GM21367 (cell line): ENCODE data around the gene ADGRL3.
"Not testable (repeated sequence)": the region's sequence is repeated elsewhere in the genome, so short reads cannot be mapped to it uniquely, and the experiment has no call there.

ENCODE experiments used
- ATAC-seq: cut with Tn5 transposase; IDR thresholded peaks from one replicate; pipeline ENCODE4 v1.9.1; 2021; ENCODE audit not compliant: unreplicated experiment

Gene ADGRL3

DNA sequence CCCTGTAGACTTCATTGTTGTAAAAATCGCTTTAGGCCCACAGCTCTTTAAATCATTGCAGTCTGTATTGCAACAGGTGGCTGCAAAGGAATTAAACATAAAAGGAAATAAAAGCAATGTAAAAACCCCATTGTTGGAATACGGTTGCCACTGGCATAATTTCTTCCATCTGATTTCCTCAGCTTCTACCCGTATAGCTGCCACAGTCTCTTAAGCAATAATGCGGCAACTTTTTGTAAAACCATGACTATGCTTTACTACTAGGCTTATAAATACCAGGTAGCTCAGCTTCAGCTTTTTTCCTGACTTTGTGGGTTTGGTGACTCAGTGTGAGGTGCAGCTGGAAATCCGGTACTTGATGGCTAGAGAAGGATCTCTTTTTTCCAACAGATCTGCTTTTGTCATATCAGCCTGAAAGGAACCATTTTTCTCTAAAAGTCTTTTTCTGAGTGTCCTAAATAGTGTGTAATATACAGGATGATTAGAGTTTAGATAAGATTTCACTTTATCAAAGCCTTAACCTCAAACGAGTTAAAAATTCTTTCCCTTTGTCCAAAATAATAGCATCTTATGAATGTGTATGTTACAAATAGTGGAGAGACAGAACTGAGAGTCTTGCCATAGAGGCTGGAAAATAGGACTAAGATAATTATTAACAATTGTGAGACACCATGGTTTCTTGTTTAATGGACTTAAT is 268.0 kb downstream of the ADGRL3 start:
- no peak for ATAC-seq

DNA sequence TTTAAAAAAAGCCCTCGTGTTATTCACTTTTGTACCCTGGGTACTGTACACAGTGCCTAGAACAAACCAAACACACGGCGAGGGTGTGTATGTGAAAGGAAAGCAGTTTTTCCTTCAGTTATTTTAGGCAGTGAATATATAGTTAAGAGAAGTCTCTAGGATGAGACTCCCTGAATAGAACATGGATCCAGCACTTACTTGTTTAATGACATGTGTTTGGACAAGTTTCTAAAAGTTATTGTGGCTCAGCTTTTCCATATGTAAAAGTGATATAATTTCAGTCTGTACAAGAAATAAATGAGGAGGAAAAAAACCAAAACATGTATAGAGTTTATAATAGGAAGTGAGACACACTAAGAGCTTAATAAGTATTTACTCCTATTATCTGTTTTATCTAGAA is 273.2 kb downstream of the ADGRL3 start:
- no peak for ATAC-seq

DNA sequence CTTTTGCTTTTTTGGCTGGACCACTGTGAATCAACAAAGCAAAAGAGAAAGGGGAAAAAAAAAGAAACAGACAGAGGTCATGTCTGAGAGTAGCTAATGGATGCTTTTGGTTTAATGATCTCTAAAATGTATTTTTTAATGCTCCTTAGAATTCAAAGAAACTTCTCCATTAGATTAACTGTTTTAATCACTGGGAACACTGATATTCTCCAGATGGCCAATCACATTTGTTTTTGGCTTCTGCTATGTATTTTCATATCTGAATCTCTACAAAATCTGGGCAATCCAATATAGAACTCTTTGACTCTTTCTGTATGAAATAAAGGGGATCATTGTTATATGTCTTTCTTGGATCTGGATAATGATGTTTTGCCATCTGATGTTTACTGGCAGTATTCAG is 278.2 kb downstream of the ADGRL3 start:
- no peak for ATAC-seq

DNA sequence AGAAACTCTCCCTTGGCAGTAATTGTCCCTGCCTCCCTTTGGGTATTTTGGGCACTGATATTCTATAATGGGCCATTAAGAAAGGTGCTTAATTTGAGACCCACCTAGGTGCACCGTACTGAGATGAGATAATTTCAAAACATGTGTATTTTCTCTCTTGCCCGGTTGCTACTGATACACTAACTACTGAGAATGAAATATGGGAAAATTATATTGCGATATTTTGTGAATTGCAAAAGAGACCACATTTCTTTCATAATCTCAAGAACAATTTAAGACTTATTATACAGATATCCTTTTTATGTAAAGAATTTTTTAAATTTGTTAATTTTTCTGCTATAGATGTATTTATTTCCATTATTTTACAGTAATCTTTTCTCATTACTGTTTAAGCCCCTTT is 284.9 kb downstream of the ADGRL3 start:
- no peak for ATAC-seq

DNA sequence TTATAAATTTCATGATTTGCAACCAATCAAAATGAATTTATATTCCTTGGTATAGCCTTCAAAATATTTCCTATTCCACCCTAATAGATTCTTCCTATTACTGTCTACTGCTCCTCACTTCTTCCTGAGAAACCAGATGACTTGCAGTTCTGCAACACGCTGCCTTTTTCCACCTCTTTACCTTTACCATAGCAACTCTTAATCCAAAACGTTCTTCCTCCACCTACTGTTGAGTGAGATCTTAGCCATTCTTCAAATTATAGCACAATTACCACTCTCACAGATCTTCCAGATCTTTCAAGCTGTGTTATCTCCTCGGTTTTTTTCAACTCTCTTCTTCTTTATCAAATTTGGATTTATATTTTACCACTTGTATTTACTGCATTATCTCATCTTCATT is 289.8 kb downstream of the ADGRL3 start:
- ATAC-seq: no peak

DNA sequence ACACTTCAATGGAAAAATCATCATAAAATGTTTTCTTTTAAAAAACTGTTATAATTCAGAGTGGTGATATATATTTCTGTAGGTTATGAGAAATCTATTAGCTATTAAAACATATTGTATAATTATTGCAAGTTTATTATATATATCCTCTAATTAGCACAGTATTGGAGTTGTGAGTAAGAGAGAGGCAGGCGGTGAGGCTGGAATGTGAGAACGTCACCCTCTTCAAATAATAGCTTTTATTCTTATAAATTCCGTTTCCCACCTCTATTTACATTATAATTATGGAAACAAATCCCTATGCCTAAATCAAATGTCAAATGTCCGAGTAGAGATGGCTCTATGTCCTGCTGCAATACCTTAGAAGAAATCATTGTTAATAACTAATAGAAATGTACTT is 292.9 kb downstream of the ADGRL3 start:
- no peak for ATAC-seq

DNA sequence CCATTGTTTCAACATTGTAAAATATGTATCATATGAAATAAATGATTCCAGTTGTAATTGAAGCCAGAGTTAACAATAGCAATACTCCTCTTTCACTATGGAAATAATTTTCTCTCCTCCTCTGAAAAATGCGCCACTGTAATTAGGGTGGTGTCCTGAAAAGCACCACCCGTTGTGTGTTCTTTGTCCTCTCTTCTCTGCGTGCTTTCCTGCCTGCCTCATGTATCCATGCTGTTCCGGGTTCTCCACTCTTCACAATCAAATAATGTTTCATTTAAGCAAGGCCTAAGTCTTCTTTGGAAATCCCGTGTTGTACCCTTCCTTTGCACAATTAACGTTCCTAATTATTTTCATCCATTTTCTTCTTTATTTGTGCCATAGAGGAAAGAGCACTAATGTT is 293.3 kb downstream of the ADGRL3 start:
- no peak for ATAC-seq

DNA sequence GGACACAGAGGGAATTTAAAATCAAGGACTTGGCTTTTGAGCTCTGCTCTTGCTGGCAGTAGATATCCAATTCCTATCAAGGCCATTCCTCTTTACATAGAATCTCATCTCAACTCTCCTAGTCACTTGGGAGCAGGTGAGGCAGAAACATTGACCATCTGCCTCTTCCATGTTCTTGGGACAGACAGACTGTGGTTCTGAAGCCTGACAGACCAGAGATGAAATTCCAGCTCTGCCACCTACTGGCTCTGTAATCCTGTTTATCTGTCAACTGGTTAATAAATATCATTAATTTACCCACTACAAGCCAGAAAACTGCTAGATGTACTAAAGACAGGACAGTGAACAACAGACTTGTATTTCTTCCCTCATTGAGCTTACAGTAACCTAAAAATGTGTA is 300.8 kb downstream of the ADGRL3 start:
- no peak for ATAC-seq

DNA sequence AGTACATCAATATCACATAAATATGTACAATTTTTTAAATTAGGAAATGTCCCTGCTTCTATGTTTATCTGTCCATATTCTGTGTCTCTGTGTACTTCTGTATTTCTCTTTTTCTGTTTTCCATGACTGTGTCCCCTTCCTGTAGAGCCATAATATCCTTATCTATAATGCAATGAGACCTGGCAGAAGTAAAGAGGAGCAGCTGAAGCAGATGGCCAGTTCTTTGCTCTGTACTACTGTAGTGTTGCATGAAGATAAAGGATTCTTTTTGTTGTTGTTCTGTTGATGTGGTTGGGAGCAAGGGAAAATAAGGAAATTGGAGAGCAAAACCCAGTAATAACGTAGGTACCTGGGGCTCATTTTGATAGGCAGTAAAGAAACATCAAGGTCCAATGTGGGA is 301.7 kb downstream of the ADGRL3 start:
- ATAC-seq: no peak

DNA sequence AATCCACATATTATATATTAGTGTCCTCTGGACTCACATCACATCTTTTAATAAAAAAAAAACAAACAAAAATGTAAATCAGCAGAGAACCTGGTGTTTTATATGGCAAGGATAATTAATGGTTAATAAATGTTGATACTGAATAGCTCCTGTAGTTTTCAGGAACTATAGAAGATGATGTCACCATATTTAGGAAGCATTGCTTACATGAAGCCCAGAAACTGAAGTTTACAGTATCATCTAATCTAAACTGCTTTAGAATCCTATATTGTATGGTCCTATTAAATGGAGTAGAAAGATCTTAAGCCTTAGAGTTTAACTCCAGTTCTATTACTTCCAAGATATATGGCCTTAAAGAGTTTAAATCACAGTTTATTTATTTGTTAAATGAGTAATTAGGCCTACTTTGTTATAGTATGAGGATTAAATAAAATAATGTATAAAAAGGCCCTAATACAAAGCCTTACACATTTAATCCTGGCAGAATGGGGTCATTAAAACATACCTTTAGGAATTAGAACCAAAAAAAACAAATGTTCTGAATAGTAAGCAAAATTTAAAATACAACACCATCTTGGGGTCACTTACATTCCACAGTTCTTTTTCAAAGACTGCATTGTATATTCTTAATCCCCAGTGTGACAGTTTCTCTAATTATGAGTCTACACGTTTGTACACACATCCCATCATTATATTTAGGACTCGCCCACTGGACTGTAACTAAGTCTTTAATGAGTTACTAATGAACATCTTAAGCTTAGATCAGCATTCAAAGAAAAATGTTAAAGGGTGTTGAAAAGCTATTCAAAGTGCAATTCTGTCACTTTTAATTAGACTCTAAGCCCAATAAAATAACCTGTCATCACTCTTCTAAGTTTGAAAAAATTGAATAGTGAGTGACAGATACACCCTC is 305.9 kb downstream of the ADGRL3 start:
- no peak for ATAC-seq

DNA sequence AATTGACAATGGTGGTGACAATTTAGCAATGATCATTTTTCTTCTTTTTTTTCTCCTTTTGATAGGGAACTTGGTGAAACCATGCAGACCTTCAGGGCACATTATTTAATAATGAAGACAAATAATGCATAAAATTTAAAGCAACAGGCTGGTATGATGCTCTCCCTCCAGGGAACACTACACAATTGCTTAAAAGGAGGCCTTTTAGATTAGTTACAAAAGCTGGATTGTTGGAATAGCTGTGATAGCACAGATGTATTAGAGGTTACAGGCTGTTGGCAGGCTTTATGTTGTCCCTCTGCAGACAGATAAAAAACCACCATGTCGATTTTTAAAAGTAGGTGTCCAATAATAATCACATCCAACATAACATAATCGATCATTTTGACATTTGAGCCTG is 307.0 kb downstream of the ADGRL3 start:
- no peak for ATAC-seq

DNA sequence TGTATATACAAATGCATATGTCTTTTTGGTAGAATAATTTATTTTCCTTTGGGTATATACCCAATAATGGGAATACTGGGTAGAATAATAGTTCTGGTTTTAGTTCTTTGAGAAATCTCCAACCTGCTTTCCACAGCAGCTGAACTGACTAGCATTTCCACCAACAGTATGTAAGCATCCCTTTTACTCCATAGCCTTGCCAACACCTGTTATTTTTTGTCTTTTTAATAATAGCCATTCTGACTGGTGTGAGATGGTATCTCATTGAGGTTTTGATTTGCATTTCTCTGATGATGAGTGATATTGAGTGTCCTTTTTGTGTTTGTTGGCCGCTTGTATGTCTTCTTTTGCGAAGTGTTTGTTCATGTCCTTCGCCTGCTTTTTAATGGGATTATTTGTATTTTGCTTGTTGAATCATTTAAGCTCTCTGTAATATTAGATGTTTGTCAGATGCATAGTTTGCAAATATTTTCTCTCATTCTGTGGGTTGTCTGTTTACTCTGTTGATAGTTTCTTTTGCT is 309.7 kb downstream of the ADGRL3 start:
- not testable (repeated sequence) for ATAC-seq

DNA sequence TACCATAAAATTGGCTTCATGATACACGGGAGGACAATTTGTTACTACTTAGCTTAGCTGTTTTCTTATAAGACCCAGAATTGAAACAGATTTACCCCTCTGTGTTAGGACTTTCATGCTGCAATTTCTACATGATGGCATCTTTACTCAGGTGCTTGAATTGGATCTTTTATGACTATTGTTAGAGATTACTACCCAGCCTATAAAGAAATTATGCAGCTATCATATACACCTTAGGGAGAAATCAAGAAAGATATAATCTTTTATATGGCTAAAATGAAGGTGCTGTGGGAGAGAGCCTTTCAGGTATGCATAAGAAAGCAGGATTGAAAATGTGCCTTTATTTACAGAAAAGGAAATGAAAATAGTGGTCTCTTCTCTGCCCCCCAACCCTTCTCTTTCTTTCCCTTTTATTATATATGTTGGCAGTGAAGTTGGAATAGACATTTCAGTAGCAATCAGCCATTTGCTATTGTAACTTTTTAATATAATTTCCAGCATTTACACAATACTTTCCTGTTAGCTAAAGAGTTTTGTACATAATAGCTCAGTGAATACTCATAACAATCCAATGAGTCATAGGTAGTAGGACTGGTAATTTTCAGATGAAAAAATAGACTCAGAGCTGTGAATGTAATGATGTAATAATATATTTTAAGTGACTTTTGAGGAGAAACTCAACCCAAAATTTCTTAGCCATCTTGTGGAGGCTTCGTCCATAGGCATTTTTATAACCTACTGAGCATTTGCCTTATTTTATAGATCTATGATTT is 311.8 kb downstream of the ADGRL3 start:
- no peak for ATAC-seq

DNA sequence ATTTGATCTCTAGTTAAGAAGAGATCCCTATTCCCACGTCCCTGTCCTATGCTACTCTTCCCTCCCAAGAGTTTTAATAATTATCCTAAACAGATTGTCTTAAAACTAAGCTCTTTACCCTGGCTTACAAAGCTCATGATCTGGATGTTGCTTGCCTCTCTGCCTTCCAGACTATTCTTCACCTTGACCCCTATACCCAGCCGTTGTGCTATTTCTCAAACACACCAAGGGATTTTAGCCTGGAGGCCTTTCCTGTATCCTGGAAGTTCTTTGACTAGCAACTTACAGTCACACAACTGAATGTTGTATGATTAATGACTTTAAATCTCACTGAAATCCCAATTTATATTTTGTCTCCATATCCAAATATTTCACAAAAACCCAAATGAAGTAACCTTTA is 314.9 kb downstream of the ADGRL3 start:
- ATAC-seq: no peak

DNA sequence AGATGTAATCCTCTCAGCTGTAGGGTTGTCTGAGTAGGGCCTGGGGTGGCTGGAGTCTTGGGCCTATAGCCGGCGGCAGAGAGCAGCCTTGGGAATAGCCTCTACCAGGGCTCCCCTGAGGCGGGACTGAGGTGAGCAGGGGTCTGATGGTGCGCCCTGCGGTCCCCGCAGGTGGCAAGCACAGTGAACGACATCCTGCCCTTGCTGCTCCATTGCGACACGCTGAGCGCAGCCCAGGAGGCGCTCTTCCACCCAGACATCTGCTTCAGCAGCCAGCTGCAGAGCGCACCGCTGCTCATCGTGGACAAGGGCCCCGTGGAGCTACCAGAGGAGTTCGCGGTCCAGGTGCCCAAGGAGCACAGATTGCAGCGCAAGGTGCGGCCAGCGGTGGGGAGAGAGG is 317.0 kb downstream of the ADGRL3 start:
- ATAC-seq: no peak

DNA sequence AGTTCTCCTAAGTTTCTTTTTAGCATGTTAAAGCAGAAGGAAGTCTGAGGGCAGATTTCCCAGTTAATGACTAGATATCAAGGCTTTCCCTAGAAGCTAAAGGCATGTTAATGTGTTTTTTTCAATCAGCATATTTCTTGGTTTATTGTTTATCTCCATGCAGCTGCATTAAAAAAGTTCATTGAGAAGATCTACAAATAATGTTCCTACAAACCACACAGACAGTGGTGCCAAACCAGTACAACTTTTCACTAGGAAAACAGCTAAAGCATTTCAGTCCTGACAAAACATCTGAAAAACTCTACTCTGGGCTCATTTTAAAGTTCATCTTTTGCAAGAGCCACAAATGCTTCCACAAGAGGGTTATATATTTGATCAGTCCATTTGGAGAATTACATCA is 320.0 kb downstream of the ADGRL3 start:
- no peak for ATAC-seq

DNA sequence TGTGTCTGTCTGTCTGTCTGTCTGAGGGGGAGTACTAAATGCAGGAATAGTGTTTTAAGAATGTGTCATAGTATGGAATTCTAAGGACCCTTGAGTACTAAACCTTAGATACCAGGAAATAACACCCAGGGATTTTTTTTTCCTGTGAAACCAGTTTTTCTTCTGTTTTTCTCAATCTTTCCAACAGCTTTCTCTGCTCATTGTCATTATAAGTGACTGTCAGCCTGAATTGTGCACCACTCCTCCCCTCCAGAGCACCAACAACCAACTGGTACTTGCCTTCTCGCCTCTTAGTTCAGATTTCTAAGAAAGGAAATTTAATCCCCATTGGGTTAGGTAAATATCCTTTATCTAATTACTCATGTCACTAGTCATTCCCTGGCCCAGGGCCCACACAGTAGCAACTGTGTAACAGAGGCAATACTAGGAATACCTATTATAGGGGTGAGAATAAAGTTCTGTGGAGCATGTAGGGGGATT is 320.6 kb downstream of the ADGRL3 start:
- ATAC-seq: no peak

DNA sequence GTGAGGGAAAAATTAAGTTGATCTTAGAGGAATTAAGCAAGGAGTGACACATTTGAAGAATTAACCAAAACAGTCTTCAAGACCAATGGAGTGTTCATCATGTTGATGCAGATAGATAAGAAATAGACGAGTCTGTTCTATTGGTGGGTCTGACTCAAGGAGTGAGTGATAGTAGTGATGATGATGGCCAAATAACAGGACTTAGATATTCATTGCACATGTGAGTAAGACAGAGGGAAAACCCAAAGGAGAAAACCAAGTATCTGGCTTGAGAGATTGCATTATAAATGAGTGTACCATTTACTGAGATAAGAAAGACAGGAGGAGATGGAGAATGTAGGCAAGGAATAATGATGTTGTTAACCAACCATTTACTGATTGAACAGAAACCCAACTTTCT is 321.3 kb downstream of the ADGRL3 start:
- ATAC-seq: no peak

DNA sequence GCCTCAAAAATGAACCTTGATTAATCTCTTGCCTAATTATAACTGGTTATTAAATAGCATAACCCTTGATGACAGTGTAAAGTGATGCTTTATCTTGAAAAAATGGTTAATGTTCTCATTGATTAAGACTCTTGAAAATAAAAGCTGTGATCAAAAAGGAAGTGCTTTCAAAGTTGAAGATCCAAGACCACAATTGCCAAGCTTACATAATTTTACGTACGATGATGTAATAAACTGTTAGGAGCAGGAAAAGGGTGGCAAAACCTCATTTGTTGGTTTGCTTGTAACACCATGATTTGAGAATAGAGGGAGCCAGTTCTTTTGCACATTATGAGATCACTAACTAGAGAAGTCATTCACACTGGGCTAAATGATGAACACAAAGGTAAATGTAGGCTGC is 322.2 kb downstream of the ADGRL3 start:
- no peak for ATAC-seq

DNA sequence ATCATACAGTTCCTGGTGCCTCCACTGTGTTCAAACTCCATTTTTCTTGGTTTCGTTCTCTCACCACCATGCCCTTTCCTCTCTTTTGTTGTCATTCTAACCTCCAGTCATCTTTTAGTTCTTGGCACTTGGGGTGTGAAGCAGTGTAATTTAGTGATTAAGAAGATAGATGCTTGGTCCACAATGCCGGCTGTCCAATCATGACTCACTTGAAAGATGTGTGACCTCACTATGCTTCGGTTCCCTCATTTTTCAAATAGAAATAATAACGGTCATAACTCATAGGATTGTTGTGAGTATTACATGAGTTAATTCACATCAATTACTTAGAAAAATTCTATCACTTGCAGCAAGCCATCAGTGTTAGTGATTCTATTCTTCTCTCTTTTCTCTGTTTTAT is 327.8 kb downstream of the ADGRL3 start:
- no peak for ATAC-seq

DNA sequence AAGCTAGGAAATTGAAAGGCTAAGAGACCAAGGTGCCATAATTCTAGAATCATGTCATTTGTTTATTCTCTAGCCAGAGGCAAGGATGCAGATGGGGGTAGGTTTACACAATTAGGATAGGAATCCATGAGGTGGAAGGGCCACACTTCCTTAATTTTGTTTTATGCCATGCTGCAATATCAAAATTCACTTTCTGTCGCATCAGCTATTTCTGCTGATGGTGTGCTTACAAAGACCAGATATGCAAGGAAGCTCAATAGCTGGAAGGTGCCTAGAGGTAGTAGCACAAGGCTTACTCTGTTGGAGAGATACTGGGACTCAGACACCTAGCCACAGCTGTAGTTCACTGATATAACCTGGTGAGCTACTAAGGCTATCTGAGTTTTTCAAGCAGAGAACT is 328.5 kb downstream of the ADGRL3 start:
- ATAC-seq: no peak
